ENCODE results near the gene LRIT3. TPM values are rescaled to one million over a fixed set of nuclear protein-coding genes. Genes with fewer than 3 reads are reported as not detected.

The LRIT3 gene
- total and polyA plus RNA-seq, 2 of the 13 experiments (the other 11 are each of a cell fraction or from before 2014, with no cell fraction given): 0.03 TPM; not detected in 1

- H3K4me3 ChIP-seq (replicated peaks in 1 of 3; ENCODE audit: insufficient read depth in 1 of 3, low read depth in 2 of 3, low read length in 3 of 3): no peak overlapping the region
- H3K4me2 ChIP-seq (ENCODE audit: low read depth, low read length): no peak overlapping the region
- H3K36me3 ChIP-seq (replicated peaks in 1 of 2; ENCODE audit: control insufficient read depth in 1 of 2, insufficient read depth in 2 of 2, low read length in 2 of 2): no peaks in the 10 kb centered on the region
- ChIA-PET POLR2A (no interaction called here), CTCF (ENCODE audit: low intra/inter-chr PET ratio, low total read pairs) (no interaction called here)
- H3K9me3 ChIP-seq (ENCODE audit: low read length): peaks cover 10% of the 10 kb centered on the region
- in situ Hi-C loops (cut with HindIII; ENCODE audit: extremely low pct_ligation_motif_present, low pct_unique_long_range_greater_than_20kb) (no loop called here), intact Hi-C loops (cut with micrococcal nuclease; ENCODE audit: unreplicated experiment) (no loop called here)
- H3K79me2 ChIP-seq (ENCODE audit: insufficient read depth, low read length): no peaks in the 10 kb centered on the region
- H2AFZ ChIP-seq (ENCODE audit: low read length): no peak overlapping the region
- WGBS (ENCODE audit: low lambda C conversion rate): 6% methylated on average over 2 of the region's 2 CpGs
- no peaks in the 10 kb centered on the region for H4K20me1 ChIP-seq (ENCODE audit: insufficient read depth, low read length)
- H3K27me3 ChIP-seq (ENCODE audit: control insufficient read depth in 1 of 2, insufficient read depth in 2 of 2, low read length in 2 of 2): no peaks in the 10 kb centered on the region
- ATAC-seq: no peak
- no peaks in the 10 kb centered on the region for H3K4me1 ChIP-seq (ENCODE audit: insufficient read depth, low read length)
- no peak overlapping the region for H3K27ac ChIP-seq (ENCODE audit: extremely low read length, insufficient read depth, low read length)
- no peak overlapping the region for H3K9ac ChIP-seq (ENCODE audit: insufficient read depth, low read depth, low read length)
- FAIRE-seq: no peak
- no TSS peak for BruUV-seq (replicated peaks)
- TF ChIP-seq FOXK1 (CRISPR knock-in tag; IDR thresholded peaks at IDR 0.05; ENCODE audit: borderline replicate concordance, low read depth) (no peak), ZNF562 (CRISPR knock-in tag; IDR thresholded peaks at IDR 0.05; ENCODE audit: borderline replicate concordance) (no peak), NFE2 (CRISPR knock-in tag; IDR thresholded peaks at IDR 0.05) (no peak)
- TF ChIP-seq, protein P1, sequence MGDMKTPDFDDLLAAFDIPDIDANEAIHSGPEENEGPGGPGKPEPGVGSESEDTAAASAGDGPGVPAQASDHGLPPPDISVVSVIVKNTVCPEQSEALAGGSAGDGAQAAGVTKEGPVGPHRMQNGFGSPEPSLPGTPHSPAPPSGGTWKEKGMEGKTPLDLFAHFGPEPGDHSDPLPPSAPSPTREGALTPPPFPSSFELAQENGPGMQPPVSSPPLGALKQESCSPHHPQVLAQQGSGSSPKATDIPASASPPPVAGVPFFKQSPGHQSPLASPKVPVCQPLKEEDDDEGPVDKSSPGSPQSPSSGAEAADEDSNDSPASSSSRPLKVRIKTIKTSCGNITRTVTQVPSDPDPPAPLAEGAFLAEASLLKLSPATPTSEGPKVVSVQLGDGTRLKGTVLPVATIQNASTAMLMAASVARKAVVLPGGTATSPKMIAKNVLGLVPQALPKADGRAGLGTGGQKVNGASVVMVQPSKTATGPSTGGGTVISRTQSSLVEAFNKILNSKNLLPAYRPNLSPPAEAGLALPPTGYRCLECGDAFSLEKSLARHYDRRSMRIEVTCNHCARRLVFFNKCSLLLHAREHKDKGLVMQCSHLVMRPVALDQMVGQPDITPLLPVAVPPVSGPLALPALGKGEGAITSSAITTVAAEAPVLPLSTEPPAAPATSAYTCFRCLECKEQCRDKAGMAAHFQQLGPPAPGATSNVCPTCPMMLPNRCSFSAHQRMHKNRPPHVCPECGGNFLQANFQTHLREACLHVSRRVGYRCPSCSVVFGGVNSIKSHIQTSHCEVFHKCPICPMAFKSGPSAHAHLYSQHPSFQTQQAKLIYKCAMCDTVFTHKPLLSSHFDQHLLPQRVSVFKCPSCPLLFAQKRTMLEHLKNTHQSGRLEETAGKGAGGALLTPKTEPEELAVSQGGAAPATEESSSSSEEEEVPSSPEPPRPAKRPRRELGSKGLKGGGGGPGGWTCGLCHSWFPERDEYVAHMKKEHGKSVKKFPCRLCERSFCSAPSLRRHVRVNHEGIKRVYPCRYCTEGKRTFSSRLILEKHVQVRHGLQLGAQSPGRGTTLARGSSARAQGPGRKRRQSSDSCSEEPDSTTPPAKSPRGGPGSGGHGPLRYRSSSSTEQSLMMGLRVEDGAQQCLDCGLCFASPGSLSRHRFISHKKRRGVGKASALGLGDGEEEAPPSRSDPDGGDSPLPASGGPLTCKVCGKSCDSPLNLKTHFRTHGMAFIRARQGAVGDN (CRISPR knock-in tag; IDR thresholded peaks at IDR 0.05): no peak
- DNase-seq (ENCODE audit: low spot score): no peak
These were observed 13.4 kb downstream of the LRIT3 start for GRCh38 chr4:109861271-109861670.

Data from HepG2 (cell line).